Stimulated activated CD8-positive, alpha-beta memory T cell treated with anti-CD3 and anti-CD28 coated beads, Interleukin-4, amount 100 ng/mL, for 48 hours (primary cell): ENCODE measurements around the gene ZBTB37.
"Not testable (repeated sequence)": the region's sequence is repeated elsewhere in the genome, so short reads cannot be mapped to it uniquely, and the experiment has no call there.

Experiments used
- DNase-seq: peaks from one replicate; pipeline ENCODE4 v3.0.0-alpha.2; 2020

ZBTB37 gene

GRCh38 chr1:173915596-173915995 lies 47.4 kb downstream of the ZBTB37 start:
- no peak for DNase-seq

GRCh38 chr1:173916667-173917066 lies 48.5 kb downstream of the ZBTB37 start:
- no peak for DNase-seq

DNA sequence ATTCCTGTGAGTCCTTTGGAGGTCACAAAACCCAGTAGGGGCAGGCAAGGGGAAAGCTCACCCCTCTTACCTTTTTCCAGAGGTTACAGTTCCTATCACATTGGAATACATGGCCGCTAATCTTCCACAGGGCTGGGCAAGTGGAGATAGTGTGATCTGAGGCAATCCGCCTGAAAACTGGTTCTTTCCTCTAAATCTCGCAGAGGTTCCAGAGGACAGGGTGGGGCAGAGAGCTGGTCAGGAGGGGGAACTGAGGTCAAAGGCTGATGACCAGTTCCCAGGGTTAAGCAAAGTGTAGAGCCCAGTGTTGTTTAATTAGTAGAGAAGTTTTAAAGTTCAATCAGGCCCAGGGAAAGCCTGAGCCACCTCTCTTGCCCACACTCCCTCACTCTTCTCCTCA lies 49.0 kb downstream of the ZBTB37 start, which contains the start of gene SERPINC1:
Gene SERPINC1 (minus strand): TSS at position 179 of the 400 bp plus-strand sequence. CDS start 68 bp downstream, at position 111.
- DNase-seq, result no peak

DNA sequence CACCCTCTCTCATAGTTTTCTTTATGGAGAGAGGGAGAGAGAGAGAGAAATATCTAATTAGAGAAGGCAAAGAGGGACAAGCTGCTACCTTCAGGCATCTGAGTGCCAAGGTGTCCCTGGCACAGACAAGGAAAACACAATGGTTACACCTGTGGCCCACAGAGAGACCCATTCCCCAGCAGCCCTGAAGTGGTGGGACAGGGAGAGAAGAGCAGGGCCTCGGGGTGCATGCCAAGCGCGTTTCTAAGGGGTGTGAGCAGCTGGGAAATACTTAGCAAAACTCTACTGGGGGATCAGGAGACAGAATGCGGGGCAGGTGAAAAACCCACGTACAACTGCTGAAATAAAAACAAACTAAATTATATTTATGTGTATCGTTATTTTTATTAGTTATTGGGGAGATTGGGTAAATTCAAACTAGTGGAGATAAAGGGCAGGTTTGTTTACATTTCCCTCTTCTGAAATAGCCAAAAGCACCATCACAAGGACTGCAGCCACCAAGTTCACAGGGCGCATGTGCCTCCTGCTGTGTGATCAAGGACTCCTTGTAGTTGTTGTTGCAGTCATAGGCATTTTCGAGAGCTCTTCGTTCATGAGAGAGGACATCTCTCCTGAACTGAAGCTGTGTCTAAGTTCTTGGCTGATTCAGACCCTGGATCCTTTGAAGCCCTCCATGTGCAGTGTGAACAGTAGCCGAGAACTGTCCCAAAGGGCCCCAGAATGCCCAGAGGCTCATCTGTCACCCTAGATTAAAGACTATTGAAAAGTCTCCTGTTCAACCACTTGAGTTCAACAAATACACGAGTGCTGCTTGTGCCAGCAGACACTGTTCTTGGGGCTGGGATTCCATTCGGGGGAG lies 49.7 kb downstream of the ZBTB37 start:
- DNase-seq, result no peak

GRCh38 chr1:173920861-173921260 lies 52.7 kb downstream of the ZBTB37 start:
- no peak for DNase-seq

GRCh38 chr1:173925306-173926242 lies 57.4 kb downstream of the ZBTB37 start:
- no peak for DNase-seq

DNA sequence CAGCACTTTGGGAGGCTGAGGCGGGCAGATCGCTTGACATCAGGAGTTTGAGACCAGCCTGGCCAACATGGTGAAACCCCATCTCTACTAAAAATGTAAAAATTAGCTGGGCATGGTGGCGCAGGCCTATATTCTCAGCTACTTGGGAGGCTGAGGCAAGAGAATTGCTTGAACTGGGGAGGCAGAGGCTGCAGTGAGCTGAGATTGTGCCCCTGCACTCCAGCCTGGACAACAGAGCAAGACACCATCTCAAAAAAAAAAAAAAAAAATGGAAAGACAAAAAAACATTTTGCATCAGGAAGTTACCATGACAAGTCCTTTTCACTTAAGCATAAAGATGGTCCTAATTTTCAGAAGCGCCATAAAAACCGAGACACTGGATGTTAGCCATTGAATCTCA lies 62.4 kb downstream of the ZBTB37 start:
- not testable (repeated sequence) for DNase-seq

DNA sequence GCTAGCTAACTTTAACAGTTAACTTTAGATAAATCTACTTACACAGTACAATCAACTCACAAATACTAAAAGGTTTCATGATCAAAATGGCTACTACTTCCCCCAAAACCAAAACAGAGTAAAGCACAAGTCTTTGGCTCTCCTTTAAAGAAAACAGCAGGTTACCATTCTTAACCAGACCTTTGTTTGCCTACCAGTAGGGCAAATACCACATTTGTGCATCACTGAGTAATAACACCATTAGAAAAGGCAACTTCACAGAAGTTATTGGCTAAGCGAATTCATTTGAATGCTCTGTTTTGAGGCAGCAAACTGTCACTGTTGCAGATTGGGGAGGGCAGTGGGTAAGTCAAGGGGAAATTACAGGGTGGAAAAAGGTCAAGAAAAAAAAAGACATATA lies 66.3 kb downstream of the ZBTB37 start:
- no peak for DNase-seq

DNA sequence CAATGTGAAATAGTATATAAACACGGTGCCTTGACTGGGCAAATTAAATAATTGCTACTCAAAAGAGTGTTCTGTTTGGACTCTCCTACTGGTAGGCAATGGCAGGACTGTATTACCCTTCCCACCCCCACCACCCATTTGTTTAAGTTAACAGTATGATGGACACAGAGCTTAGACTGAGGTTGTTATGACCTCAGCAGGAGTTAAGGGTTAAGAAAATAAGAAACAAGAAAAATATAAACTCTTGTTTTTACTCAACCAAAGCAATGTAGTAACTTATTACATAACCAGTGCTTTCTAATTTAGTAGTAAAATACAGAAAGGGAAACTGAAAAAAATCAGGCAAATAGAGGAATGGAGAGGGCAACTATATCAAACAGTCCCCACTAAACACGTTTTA lies 68.9 kb downstream of the ZBTB37 start:
- DNase-seq, result no peak

DNA sequence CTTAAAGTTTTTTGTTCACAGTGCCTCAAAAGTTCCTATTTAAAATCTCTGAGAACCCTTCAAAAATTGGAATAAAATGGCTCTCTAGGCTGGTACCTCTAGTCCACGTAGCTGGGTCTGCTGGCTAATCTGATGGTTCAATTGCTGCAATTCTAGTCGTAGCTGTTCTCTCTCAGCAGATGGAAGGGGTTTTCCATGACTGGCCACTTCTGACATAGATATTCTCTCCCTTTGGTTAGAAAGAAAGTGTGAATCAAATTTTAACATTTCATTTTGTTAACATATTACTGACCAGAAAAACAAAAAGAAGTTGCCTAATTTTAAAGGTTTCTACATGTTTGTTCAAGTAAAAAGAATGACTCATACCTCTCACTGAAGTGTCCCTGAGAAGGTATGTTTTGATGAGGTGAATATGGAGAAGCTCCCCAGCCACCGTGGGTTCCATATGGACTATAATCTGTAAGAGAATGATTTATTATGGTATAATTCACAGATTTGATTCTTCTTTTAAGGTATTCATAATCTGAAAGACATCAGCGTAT lies 78.3 kb downstream of the ZBTB37 start:
- DNase-seq, result no peak

DNA sequence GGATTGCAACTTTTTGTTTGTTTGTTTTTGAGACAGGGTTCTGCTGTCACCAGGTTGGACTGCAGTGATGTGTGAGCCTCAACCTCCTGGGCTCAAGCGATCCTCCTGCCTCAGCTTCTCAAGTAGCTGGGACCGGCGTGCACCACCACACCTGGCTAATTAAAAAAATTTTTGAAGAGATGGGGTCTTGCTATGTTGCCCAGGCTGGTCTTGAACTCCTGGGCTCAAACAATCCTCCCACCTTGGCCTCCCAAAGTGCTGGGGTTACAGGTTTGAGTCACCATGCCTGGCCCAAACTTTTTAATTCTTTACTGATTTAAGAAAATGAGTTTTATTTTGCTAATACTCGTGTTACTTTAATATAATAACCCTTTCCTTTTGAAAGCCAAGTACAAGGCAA lies 80.4 kb downstream of the ZBTB37 start:
- no peak for DNase-seq
